Ramos (cell line): ENCODE data around the gene LEFTY1.

ENCODE experiments used
- in situ Hi-C: fragments of 300-500 bp; cut with MboI; formaldehyde crosslinking; loops from one replicate; pipeline ENCODE4 v1.14.3; 2022; ENCODE audit warnings: low sequenced_read_pairs; ENCODE audit not compliant: unreplicated experiment

Gene LEFTY1

DNA sequence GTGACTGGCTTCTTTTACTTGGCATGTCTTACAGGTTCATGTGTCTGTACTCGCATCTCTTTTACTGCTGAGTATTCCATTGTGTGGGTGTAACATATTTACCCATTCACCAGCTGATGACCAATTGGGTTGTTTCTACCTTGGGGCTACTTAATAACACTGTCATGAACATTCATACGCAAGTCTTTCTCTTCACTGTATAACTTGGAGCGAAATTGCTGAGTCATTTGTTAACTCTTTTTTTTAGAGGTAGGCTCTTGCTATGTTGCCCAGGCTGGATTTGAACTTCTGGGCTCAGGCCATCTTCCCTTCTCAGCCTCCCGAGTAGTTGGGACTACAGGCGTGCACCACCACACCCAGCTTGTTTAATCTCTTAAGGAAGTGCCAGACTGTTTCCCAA is 28.6 kb upstream of the LEFTY1 start:
- in situ Hi-C loops: no loop called here

DNA sequence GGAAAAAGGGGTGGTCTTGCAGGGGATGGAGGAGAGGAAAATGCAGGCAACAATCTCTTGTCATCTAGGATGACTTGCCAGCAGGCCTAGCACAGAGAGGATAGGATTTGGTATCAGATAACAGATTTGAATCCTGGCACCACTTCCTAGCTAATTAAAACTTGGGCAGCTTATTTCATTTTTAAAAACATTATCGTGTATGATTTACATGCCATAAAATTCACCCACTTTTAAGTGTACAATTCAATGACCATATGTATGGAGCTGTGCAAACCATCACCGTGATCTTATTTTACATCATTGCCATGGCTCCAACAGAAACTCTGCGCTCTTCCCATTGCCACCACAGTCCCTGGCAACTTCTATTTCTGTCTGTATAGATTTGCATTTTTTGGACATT is 28.2 kb upstream of the LEFTY1 start:
- in situ Hi-C loops: no loop called here

DNA sequence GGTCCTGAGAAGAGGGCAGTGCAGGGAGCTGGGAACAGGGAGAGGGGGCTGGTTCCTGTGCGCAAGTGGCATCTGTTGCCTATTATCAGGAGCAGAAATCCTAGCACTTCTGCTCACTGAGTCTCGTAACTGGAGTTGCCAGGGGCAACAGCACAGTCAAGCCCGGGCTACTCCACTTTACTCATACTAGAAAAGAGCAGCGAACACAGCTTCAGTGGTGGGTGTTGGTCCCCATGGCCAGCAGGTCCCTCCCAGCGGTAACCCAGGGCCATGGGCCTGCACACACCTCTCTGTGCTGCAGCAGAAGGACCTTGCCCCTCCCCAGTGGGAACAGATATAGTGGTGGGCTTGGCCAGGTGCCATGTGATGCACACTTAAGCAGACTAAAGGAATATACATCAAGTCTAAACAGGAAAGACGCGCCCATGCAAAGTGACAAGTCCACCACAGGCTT is 26.6 kb upstream of the LEFTY1 start:
- in situ Hi-C loops: no loop called here

DNA sequence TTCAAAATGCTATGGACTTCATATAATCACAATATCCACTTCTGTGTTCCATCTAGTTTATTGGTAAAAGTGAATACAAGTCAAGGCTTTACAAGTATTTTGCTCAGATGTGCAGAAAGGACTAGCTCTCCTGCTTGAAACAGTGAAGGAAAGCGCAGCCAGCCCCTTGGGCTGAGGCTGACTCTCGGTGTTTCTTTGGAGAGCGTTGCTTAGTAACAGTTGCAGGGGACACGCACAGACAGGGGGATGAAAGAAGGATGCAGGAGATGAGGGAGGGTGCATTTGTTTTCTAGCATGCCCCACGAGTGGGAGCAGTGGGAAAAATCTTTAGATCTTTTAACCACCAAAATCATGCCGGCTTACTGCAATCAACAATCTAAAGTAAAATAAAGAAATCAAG is 26.0 kb upstream of the LEFTY1 start:
- in situ Hi-C loops: no loop called here

DNA sequence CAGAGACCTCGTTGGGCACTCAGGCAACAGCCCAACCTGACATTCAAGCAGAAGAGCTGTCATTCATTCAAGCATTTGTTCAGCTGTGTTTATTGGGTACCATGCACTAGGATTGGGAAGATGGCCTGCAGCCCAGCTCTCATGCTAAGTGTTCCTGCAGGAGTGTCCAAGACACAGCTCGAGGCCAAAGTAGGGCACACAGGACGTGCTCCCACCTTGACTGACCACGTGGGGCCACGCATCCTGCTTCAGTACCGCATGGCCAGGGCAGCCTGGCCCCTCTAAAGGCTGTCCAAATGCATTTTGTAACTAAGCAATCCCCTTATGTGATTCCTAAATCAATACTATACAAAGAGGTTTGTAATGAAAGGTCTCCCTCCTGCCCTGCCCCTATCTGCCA is 25.4 kb upstream of the LEFTY1 start:
- in situ Hi-C loops: no loop called here

DNA sequence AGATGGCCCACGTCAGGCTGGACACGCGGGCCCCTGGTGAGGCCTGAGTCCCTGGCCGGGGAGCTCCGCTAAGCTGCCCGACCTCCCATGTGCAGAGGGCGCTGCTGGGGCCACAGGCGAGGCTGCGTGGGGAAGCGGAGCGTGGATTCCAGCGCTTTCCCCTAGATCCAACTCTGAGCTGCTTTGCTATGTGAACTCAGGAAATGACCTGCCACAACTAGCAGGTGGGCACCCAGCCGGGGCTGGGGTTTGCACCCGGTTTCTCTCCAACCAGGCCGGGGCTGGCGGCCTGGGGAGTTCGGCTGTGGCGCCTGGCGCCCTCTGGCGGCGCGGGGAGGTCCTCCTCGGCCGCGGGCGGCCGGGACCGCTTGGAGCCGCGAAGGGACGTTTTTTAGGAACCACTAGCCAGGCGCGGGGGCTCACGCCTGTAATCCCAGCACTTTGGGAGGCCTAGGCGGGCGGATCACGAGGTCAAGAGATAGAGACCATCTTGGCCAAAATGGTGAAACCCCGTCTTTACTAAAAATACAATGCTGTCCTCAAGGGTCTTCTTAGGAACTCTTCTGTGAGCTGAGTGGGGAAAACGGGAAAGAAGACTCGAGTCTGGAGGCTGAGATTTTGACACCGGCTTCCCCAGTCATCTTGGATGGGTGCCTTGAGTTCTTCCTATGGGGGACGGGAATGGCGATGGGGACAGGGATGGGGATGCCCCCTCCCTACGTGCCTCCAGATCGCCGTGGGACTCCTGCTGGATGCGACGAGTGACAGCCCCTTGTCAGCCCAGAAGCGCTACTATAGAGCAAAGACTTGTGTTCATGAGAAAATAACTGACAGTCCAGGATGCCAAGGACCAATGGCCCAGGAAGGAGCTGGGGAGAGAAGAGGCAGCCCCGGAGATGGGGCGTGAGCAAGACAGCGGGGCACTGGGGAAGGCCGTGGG is 22.5 kb upstream of the LEFTY1 start:
- in situ Hi-C loops: no loop called here

DNA sequence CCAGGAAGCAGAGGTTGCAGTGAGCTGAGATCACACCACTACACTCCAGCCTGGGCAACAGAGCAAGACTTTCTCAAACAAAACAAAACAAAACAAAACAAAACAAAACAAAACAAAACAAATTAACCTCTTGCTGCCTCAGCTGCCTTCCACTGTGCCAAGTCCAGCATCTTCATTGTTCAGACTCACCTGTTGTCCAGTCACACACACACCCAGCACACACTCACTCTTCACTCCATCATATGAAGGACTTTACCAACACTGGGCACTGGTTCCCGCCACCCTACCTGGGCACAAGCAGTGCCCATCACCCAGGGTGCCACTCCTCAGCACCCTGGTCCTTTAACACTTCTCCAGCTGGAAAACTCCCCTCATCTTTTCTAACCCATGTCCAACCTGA is 20.5 kb upstream of the LEFTY1 start:
- in situ Hi-C loops: no loop called here

DNA sequence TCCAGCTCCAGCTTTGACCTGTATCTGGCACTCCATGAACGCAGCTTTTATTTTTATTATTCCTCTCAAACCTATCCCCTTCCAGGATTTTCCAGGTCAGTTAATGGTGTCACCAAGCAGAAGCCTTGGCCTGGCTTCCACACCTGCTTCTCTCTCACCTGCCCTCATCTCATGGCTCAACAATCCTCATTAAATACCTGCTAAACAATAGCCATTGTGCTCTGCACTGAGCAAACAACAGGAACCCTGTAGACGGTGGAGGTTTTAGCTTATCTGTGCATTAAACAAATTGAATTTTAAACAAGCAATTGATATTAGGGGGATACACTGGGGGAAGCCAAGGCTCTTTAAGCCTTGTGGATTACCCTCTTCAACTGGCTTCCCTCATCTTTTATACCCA is 19.8 kb upstream of the LEFTY1 start:
- in situ Hi-C loops: no loop called here

DNA sequence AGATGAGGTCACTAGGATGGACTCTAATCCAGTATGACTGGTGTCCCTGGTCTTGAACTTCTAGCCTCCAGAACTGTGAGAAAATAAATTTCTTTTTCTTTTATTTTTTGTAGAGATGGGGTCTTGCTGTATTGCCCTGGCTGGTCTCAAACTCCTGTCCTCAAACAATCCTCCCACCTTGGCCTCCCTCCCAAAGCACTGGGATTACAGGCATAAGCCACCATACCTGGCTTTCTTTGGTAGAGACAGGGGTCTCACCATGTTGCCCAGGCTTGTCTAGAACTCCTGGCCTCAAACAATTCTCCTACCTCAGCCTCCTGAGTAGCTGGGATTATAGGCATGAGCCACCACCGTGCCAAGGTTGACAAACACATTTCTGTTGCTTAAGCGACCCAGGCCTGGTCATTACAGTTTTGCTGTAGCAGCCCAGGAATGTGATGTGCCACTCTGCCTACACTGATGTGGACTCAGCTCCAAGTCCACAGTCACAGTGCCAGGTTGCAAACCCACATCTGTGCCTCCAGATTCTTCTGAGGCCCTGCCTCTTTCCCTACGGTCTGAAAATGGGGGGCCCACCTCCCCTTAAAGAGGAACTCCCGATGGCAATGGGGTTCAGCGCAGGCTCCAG is 19.2 kb upstream of the LEFTY1 start:
- in situ Hi-C loops: no loop called here

DNA sequence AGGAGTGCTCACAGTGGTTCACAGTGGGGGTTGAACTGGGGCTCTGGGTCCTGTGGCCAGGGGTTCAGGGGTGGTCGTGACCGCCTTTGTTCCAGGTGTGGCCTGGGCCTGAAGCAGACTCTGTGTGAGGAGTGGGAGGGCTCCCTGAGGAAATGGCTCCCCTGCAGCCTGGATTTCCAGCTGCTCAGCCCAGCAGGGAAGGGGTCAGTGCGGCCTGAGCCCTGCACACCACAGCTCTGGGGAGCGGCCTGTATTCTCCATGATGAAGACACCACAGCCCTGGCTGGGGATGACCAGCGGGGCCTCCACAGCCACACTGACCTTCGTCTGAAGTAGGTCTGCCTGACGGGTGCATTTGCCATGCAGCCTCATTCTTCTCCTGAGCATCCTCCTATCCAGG is 18.4 kb upstream of the LEFTY1 start:
- in situ Hi-C loops: no loop called here

DNA sequence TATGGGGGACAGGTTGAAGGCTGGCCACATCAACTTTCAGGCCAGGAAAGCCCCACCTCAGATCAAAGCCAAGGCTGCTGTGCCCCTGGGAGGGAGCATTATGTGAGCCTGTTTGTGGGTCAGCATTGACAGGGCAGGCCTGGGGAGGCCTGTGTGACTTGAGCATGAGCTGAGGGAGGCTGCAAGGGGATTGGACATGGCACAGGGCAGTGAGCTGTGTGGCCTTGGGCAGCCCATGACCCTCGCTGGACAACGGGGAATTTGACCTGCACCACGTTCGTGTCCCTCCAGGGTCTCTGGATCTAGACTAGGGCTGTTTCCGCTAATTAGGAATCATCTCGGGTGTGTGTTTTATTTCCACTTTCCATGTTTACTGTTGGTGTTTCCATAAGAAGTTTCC is 17.5 kb upstream of the LEFTY1 start:
- in situ Hi-C loops: no loop called here

DNA sequence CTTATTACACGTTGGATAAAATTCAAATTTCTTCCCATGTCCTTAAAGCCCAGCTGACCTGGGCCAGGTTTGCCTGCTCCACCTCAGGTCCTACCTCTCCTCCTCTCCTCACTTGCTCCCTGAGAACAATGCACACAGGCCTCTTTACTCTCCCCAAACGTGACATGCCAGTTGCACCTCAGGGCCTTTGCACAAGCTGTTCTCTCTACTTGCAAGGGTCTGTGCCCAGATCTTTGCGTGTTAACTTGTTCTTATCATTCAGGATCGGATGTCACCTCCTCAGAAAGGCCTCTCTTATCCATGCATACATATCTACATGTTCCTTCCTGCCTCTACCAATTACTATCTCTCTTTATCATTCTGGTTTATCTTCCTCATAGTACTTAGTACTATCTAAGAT is 14.7 kb upstream of the LEFTY1 start:
- in situ Hi-C loops: no loop called here

DNA sequence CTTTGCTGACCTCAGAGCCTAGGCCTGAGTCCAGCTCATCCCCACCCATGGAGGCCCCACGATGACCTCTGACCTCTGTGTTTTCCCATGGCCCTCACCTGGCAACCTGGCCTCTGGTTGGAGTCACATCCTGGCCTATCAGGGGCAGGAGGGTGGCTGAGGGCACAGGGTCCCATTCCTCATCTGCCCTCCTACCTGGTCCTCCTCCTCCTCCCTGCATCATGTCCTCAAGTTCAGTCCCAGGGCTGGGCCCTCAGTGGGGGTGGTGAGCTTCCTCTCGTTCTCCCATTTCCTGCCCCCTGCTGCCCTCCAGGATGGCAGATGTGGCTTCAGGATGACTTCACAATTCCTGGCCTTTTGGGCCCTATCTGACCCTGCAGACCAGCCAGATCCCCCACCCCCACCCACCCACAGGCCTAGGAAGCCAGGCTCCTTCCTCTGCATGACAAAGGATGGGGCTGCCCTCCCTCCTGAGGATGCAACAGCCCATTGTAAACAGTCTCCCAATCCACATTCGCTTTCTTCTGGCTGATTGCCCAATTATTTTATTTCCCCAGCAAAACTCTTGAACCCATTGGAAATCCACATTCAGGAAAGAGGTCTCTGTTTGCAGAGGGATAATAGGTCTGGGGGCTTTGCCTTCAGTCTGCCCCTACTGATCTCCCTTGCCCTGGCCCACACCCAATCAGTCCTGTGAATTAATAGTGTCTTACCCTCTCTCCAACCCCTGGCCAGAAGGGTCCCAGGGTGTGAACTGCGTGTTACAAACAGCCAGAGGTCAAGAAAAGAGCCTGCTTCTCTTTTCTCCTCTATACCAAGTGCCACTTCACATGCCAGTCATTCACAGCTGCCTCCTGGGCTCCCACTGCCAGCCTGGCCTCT is 10.3 kb upstream of the LEFTY1 start:
- in situ Hi-C loops: no loop called here

DNA sequence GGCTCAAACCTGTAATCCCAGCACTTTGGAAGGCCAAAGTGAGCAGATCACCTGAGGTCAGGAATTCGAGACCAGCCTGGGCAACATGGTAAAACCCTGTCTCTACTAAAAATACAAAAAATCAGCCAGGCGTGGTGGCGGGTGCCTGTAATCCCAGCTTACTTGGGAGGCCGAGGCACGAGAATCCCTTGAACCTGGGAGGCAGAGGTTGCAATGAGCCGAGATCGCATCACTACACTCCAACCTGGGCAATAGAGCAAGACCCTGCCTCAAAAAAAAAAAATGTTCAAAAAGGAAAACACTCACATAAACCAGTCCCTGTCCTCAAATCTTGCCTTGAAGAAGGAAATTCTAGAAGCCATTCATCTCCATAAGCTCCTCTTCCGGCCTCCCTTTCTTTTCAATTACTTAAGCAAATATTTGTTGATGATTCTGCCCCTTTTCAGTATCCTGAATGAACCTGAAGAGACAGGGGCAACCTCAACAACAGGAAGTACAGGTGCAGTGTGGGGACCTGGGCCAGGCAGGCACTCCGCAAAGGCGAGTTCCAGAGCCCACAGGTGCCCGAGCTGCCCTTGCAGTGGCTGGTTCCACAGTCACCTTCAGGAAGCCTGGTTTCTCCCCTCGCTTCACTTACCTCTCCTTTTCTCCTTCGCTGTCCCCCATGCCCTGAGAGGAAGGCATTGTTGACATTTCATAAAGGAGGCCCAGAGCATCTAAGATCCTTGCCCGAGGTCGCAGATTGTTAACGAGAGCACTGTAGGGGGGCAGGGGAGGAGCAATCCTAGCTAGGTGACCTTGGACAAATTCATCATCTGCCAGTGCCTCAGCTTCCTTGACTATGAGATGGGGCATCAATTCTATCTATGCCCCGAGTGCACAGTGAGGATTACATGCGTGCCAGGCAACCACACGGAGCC is 8.9 kb upstream of the LEFTY1 start:
- in situ Hi-C loops: no loop called here

DNA sequence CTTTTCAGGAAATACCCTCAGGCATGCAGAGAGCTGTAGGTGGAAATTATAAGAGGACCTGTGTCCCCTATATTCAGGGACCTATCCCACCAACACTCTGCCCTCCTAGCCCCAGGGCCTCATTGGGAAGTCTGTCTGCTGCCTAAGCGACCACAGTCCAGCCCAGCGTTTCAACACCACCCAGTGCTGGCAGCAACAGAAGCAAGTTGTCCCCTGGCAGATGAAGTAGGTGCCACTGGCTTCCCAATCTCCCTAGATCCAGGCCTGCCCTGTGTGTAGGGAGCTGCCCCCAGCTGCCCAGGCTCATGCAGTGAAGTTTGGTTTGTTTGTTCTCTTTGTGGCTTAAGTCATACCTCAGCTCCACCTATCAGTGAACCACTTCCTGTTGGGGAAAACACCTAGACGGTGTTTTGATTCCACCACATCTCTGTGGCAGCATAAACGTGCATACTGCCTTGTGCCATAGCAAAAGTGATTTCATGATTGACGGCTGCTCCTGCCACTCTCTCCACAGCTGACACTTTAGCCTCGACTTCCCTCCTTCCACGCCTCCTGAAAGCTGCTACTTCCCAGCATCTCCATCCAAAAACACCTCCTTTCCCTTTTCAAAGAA is 8.1 kb upstream of the LEFTY1 start:
- in situ Hi-C loops: no loop called here

DNA sequence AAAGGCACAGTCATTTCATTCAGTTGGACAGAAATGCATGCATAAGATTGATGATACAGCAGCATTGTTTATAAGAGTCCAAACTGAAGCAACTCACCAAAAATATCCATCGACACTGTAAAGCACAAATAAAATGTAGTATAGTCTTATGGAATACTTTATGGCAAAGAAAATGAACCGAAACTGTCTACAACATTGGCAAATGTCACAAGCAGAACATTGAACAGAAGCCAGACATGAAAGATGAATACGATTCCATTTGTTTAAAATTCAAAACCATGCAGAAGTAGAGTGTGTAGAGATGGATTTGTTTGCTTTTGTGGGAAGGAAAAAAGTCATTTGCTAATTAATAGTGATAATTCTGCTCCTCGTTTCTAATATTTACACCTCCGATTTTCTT is 7.5 kb upstream of the LEFTY1 start:
- in situ Hi-C loops: no loop called here

DNA sequence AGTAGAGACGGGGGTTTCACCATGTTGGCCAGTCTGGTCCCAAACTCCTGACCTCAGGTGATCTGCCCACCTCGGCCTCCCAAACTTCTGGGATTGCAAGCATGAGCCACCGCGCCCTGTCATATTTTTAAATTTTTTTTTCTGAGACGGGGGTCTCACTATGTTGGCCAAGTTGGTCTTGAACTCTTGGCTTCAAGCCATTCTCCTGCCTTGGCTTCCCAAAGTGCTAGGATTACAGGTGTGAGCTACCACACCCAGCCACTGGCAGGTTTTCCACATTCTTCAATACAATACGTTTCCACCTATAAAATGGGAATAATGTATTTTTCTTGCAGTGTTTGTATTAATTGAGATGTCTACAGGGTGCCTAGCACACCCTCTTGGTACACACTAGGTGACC is 3.4 kb upstream of the LEFTY1 start:
- in situ Hi-C loops: no loop called here

DNA sequence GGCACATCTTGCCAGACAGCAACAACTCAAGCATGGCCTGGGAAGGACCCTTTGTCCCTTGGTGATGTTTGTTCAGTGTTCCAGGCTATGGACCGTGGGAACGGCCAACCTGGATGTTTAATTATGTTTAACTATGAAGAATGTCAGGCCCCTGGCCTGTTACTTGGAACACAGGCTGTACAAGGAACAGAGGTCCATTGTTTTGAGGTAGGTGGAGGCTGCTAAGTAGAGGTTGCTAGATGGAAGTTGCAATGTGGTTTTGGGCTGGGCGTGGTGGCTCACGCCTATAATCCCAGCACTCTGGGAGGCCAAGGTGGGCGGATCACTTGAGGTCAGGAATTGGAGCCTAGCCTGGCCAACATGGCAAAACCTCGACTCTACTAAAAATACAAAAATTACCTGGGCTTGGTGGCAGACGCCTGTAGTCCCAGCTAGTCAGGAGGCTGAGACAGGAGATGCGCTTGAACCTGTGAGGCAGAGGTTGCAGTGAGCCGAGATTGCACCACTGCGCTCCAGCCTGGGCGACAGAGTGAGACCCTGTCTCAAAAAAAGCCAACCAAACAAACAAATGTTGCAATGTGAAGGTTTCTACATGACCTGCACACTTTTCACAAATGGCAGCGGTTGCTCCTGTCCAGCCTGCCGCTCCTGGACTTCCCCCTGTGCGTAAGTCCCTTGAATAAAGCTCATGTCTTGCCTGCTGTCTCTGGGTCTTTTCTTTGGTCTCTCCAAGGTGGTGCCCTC is 2.5 kb upstream of the LEFTY1 start:
- in situ Hi-C loops: no loop called here
